Measurements from ENCODE around the gene TTLL11. TPM values are rescaled to one million over a fixed set of nuclear protein-coding genes. Genes with fewer than 3 reads are reported as not detected.

The TTLL11 gene
- total RNA-seq, 1 experiment from 2014 or later, result 1.5 TPM

DNA sequence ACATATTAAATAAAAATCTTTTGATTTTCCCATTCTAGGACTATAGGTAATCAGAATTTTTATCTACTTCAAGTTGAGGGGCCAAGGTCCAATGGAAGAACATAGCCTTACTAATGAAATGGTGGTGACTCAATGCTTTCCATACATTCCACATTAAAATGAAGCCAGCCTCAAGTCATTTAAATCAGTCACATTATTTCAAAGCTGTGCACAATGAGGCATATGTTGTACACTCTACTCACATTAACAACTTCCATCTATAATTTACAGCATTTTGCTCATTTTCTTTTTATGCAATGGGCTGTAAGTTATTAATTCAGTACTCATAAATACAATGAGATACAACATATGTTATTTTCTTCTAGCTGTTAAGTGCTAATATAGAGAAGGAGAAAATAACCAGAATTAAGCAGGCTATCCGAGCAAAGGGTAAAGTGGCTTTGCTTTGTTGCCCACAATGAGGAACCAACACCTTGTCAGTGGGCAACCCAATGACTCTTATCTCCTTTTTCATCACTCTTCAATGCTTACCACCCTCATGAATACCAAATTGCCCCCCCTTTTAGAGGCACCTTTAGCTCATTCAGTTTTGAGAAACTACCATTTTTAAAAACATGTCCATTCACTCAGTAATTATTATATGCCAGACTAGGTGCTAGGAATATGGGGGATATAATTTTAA lies 52.4 kb downstream of the TTLL11 start:
- Mint-ChIP-seq H3K27me3 (ENCODE audit: low read depth) (no peaks in the 10 kb centered on the region), H3K4me1 (peaks cover 4 to 11% of the 10 kb centered on the region in 2 experiments), H3K36me3 (ENCODE audit: insufficient read depth in 1 of 3, low read depth in 3 of 3) (no peaks in the 10 kb centered on the region), H3K27ac (no peak overlapping the region), H3K9me3 (peaks cover 0 to 2% of the 10 kb centered on the region in 2 experiments; a peak in 1 of 5 replicates), H3K4me3 (no peak overlapping the region)
- no peak overlapping the region for H3K27ac ChIP-seq (ENCODE audit: insufficient read length, low read depth, low read length)
- H3K79me2 ChIP-seq (ENCODE audit: insufficient read depth, low read length), result no peaks in the 10 kb centered on the region
- no peak for DNase-seq
- H2BK20ac ChIP-seq (ENCODE audit: low read depth, low read length, poor library complexity, severe bottlenecking), result no peak overlapping the region
- H4K91ac ChIP-seq (ENCODE audit: insufficient read length, low read depth, low read length), result no peak overlapping the region
- H3K23ac ChIP-seq (ENCODE audit: insufficient read length, low read depth, low read length), result no peak overlapping the region
- H4K8ac ChIP-seq (replicated peaks; ENCODE audit: insufficient read length, low read depth, low read length), result no peak overlapping the region
- no CpG with 5 or more reads among the region's 1 CpG for WGBS (ENCODE audit: extremely low coverage, insufficient read length, low lambda C conversion rate)
- H3K4ac ChIP-seq (ENCODE audit: low read depth, low read length), result no peak overlapping the region
- no peaks in the 10 kb centered on the region for H3K4me1 ChIP-seq (ENCODE audit: insufficient read depth, low read length)
- no peaks in the 10 kb centered on the region for H3K23me2 ChIP-seq (ENCODE audit: insufficient read length, low read depth, low read length, poor library complexity, severe bottlenecking)
- no peak overlapping the region for H3K4me2 ChIP-seq (ENCODE audit: insufficient read depth, insufficient read length, low read length)
- no peak overlapping the region for H3K18ac ChIP-seq (ENCODE audit: insufficient read length, low read depth, low read length)
- H3K56ac ChIP-seq (ENCODE audit: insufficient read length, low read depth, low read length), result no peak overlapping the region
- no peaks in the 10 kb centered on the region for H3K27me3 ChIP-seq (ENCODE audit: insufficient read depth, low read length)
- H3T11ph ChIP-seq (ENCODE audit: low read length), result no peak overlapping the region
- H2AK5ac ChIP-seq (ENCODE audit: insufficient read length, low read length), result no peak overlapping the region
- H2AFZ ChIP-seq (ENCODE audit: low read length), result no peak overlapping the region
- H2BK5ac ChIP-seq (ENCODE audit: insufficient read length, low read length), result no peak overlapping the region
- no peak overlapping the region for H3K9ac ChIP-seq (ENCODE audit: extremely low read depth, insufficient read length, low read length)
- H3K9me3 ChIP-seq (ENCODE audit: control insufficient read depth, low read depth, low read length), result no peaks in the 10 kb centered on the region
- no peak overlapping the region for H2BK120ac ChIP-seq (ENCODE audit: low read depth, low read length, poor library complexity, severe bottlenecking)
- H3K14ac ChIP-seq (ENCODE audit: insufficient read depth, low read length), result no peak overlapping the region
- H2BK15ac ChIP-seq (ENCODE audit: low read depth, low read length), result no peak overlapping the region
- no peaks in the 10 kb centered on the region for H4K20me1 ChIP-seq (ENCODE audit: control insufficient read depth, insufficient read depth, insufficient read length)
- TF ChIP-seq, protein P1, sequence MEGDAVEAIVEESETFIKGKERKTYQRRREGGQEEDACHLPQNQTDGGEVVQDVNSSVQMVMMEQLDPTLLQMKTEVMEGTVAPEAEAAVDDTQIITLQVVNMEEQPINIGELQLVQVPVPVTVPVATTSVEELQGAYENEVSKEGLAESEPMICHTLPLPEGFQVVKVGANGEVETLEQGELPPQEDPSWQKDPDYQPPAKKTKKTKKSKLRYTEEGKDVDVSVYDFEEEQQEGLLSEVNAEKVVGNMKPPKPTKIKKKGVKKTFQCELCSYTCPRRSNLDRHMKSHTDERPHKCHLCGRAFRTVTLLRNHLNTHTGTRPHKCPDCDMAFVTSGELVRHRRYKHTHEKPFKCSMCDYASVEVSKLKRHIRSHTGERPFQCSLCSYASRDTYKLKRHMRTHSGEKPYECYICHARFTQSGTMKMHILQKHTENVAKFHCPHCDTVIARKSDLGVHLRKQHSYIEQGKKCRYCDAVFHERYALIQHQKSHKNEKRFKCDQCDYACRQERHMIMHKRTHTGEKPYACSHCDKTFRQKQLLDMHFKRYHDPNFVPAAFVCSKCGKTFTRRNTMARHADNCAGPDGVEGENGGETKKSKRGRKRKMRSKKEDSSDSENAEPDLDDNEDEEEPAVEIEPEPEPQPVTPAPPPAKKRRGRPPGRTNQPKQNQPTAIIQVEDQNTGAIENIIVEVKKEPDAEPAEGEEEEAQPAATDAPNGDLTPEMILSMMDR (conservative IDR thresholded peaks at IDR 0.05), result no peak
- H4K5ac ChIP-seq (ENCODE audit: insufficient read length, low read depth, low read length), result no peak overlapping the region
- H3K79me1 ChIP-seq (ENCODE audit: insufficient read depth, low read depth, low read length, poor library complexity, severe bottlenecking), result no peaks in the 10 kb centered on the region
- no peak overlapping the region for H2BK12ac ChIP-seq (ENCODE audit: insufficient read length, low read depth, low read length)

All from H9 (cell line).